T-helper 22 cell (primary cell): ENCODE measurements around the gene ELANE.
A peak's percentile ranks its signal among the peaks of the same experiment; 100 is the strongest.
"Not testable (repeated sequence)": the region's sequence is repeated elsewhere in the genome, so short reads cannot be mapped to it uniquely, and the experiment has no call there.

ENCODE experiments used
- DNase-seq: peaks from one replicate; pipeline ENCODE4 v3.0.0-alpha.2; 2020; ENCODE audit warnings: low read depth

ELANE gene

DNA sequence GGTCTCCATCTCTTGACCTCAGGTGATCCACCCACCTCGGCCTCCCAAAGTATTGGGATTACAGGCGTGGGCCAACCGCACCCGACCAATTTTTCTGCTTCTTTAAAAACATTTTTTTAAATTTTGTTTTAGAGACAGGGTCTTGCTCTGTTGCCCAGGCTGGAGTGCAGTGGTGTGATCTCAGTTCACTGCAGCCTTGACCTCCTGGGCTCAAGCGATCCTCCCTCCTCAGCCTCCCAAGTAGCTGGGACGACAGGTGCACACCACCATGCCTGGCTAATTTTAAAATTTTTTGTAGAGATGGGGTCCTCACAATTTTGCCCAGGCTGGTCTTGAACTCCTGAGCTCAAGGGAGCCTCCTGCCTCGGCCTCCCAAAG is 9.3 kb upstream of the ELANE start:
- not testable (repeated sequence) for DNase-seq

DNA sequence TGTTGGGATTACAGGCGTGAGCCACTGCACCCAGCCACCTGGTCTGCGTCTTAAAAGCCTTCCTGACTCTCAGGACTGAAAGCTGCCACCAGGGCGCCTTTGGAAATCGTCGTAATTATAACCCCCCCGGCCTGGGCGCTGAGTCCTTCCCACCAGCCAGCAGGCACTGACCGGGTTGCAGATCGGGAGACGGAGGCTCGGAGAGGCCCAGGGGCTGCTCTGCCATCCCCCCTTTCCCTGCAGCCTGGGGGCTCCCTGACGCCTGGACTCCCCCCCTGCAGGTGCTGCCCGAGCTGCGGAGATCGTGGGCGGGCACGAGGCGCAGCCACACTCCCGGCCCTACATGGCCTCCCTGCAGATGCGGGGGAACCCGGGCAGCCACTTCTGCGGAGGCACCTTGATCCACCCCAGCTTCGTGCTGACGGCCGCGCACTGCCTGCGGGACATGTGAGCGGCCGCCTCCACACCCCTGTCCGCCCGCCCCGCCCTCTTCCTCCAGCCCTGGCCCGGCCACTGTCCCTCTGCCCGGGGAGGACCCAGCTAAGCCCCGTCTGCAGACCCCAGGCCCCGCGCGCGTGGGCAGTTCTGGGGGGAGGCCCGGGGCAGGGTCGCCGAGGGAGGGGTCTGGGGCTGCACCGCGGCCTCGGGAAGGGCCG is 8.8 kb upstream of the ELANE start:
- no peak for DNase-seq

DNA sequence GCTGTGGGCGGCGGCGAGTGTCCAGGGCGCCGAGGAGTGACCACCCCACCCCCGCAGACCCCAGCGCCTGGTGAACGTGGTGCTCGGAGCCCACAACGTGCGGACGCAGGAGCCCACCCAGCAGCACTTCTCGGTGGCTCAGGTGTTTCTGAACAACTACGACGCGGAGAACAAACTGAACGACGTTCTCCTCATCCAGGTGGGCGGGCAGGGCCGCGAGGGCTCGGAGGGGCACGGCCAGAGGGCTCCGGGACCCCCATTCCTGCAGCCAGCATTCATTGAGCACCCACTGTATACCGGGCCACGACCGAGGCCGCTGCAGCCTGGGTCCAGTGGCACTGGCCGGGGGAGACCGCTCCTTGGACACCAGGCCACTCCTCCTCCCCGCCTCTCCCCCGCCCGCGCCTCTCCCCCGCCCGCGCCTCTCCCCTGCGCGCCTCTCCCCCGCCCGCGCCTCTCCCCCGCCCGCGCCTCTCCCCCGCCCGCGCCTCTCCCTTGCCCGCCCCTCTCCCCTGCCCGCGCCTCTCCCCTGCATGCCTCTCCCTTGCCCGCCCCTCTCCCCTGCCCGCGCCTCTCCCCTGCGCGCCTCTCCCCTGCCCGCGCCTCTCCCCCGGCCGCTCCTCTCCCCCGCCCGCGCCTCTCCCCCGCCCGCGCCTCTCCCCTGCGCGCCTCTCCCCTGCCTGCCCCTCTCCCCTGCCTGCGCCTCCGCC is 8.1 kb upstream of the ELANE start:
- DNase-seq: no peak

DNA sequence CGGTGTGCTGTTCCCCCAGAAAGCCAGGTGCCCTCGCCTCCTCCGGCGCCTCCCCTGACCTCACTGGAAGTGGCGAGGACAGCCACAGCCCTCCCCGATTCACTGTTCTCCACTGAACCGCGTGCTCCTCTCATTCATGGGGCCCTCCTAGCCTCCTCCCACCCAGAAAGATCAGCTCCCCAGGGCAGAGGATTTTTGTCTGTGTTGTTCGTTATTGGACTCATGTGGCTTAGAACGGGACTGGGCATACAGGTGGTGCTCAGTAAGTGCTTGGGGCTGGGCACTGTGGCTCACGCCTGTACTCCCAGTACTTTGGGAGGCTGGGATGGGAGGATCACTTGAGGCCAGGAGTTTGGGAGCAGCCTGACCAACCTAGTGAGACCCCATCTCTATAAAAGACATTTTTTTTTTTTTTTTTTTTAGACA is 7.5 kb upstream of the ELANE start:
- DNase-seq: no peak

DNA sequence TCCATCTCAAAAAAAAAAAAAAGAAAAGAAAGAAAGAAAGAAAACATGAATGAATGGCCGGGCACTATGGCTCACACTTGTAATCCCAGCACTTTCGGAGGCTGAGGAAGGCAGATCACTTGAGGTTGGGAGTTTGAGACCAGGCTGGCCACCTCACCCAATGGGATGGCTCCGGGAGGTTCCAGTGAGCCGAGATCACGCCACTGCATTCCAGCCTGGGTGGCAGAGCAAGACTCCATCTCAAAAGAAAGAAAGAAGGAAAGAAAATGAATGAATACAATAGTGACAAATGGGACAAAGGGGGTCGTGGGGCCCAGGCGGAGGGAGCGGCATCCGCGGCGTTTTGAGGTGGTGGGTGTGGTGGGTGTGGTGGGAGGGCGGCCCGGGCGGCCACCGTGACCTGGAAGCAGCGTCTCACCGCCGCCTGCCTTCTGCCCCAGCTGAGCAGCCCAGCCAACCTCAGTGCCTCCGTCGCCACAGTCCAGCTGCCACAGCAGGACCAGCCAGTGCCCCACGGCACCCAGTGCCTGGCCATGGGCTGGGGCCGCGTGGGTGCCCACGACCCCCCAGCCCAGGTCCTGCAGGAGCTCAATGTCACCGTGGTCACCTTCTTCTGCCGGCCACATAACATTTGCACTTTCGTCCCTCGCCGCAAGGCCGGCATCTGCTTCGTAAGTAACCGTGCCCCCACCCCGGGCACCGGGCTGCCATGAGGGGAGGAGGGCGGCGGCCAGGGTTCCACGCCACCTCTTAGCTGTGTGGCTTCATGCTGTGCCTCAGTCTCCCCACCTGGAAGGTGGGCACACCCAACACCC is 6.2 kb upstream of the ELANE start:
- no peak for DNase-seq

DNA sequence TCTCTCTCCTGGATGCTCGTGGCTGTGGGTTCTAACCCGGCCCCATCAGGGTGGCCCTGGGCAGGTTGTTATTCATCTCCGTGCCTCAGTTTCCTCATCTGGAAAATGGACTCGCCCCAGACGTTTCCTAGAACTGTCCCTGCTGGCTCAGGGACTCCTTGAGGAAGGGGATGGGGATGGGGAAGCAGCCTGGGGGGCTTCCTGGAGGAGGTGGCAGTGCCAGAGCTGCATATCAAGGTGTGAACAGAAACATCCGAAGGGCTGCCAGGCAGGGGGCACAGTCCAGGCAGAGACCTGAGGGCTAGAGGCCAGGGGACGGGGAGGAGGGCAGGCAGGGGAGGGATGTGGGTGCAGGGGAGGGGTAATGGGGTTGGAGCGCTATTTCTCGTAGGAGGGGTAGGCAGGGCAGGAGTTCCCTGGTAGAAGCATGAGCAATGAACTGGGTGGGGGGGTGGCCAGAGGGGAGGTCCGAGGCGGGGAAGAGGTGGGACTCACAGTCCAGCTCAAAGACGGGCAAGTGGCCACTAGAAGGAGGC is 3.6 kb upstream of the ELANE start:
- DNase-seq: no peak

DNA sequence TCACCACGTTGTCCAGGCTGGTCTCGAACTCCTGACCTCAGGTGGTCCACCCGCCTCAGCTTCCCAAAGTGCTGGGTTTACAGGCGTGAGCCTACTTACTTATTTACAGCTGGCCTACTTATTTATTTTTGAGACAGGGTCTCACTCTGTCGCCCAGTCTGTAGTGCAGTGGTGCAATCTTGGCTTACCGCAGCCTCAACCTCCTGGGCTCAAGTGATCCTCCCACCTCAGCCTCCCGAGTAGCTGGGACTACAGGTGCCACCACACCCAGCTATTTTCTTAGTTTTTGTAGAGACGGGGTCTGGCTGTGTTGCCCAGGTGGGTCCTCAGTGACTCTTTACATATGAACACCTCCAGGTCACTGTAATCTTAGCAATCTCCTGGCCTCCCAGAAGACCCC is 2.9 kb upstream of the ELANE start:
- DNase-seq: not testable (repeated sequence)

DNA sequence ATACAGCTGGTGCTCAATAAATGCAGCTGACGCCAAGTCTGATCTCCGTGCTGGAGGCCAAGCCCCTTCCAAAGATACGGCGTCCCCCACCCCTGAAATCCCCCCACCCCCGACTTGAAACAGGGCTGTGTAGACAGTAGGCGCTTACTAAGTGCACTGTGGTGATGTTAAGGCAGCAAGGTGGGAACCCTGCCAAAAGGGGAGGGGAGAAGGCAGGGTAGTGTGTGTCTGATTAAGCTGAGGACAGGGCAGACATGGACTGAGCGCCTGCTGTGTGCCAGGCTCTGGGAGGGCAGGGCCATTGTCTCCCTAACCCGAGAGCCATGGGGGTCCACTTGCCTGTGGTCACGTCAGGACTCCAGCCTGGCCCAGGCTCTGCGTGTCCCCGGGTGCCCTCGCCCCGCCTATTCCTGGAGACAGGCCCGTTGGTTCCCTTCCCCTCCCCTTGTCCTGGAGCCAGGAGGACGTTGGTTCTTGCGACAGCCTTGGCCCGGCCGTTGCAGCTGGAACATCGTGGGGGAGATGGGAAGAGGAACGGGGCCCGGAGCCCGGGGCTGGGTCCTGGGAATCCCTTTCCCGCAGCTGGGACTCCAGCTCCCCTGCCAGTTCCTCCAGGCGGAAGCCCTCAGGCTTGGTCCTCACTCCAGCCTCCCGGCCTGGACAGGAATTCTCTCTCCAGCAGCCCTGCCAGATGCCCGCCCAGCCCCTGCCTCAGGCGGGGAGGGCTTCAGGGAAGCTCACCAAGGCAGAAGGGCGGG is 1.7 kb upstream of the ELANE start:
- DNase-seq: no peak

DNA sequence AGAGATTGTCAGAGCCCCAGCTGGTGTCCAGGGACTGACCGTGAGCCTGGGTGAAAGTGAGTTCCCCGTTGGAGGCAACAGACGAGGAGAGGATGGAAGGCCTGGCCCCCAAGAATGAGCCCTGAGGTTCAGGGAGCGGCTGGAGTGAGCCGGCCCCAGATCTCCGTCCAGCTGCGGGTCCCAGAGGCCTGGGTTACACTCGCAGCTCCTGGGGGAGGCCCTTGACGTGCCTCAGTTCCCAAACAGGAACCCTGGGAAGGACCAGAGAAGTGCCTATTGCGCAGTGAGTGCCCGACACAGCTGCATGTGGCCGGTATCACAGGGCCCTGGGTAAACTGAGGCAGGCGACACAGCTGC is 1.1 kb upstream of the ELANE start:
- no peak for DNase-seq

DNA sequence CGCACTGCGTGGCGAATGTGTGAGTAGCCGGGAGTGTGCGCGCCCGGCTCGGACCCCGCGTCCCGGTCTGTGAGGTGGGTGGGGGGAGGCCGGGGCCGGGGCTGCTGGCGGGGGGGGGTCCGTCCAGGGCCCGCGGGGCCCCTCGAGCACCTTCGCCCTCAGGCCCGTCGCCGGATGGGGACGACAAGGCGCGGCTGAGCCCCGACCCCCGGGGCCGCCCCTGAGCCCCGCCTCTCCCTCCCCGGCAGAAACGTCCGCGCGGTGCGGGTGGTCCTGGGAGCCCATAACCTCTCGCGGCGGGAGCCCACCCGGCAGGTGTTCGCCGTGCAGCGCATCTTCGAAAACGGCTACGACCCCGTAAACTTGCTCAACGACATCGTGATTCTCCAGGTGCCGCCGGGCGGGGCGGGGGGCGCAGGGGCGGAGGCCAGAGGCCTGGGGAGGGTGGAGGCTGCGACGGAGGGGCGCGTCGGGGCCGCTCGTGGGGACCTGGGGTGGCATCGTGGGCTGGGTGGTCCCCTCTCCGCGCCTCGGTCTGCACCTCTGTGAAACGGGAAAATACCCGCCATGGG is 997 bp downstream of the ELANE start:
- no peak for DNase-seq

DNA sequence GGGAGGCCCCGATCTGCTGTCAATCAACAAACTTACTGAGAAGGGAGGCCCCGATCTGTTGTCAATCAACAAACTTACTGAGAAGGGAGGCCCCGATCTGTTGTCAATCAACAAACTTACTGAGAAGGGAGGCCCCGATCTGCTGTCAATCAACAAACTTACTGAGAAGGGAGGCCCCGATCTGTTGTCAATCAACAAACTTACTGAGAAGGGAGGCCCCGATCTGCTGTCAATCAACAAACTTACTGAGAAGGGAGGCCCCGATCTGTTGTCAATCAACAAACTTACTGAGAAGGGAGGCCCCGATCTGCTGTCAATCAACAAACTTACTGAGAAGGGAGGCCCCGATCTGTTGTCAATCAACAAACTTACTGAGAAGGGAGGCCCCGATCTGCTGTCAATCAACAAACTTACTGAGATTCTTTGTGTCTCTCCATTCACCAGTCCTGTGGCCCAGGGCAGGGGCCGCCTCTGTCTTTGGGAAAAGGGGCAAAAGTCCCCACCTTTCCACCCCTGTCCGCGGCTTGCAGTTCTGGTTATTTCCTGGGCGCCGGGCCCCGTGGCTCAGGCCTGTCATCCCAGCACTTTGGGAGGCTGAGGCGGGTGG is 1.6 kb downstream of the ELANE start:
- not testable (repeated sequence) for DNase-seq

DNA sequence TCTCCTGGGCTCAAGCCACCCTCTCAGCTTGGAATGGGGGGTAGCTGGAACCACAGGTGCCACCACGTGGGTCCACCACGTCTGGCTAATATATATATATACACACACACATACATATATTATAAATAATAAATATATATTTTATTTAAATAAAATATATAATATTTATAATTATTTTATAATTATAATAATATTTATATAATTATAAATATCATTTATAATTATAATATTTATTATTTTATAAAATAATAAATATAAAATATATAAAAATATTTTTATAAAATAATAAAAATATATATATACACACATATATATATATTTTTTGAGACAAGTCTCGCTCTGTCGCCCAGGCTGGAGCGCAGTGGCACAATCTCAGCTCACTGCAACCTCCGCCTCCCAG is 2.4 kb downstream of the ELANE start:
- DNase-seq: no peak

DNA sequence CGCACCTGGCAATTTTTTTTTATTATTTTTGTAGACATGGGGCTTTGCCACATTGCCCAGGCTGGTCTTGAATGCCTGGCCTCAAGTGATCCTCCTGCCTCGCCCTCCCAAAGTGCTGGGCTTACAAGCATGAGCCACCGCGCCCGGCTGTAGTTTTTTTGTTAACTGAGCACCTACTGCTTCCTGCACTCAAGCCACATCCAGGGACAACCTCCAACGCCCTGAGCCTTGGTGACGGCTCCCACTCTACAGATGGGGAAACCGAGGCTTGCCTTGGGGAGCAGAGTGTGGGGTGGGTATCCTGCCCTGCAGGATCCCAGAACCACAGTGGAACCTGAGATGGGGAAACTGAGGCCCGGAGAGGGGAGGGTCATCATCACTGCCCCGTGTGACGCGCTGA is 3.0 kb downstream of the ELANE start:
- DNase-seq: no peak

DNA sequence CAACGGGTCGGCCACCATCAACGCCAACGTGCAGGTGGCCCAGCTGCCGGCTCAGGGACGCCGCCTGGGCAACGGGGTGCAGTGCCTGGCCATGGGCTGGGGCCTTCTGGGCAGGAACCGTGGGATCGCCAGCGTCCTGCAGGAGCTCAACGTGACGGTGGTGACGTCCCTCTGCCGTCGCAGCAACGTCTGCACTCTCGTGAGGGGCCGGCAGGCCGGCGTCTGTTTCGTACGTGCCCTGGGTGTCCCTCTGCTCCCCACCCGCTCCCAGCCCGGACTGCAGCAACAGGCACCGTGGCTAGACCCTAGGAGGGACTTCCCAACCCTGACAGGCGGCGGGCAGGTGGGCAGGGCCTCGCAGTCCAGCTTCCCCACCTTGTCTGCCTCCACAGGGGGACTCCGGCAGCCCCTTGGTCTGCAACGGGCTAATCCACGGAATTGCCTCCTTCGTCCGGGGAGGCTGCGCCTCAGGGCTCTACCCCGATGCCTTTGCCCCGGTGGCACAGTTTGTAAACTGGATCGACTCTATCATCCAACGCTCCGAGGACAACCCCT is 3.5 kb downstream of the ELANE start:
- no peak for DNase-seq

DNA sequence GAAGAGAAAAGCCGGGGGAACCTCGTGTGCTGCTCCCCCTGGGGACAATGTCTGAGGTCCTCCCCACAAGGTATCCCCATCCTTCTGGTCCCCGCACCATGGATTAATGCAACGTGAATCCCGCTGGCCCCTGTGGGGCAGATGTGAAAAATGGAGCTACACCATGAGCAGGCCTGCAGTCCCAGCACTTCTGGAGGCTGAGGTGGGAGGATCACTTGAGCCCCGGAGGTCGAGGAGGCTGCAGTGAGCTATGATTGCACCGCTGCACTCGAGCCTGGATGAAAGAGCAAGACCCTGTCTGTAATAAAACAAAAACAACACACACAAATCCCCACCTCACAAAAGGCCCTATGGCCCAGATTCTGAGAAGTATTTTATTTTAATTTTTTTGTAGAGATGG is 6.2 kb downstream of the ELANE start:
- no peak for DNase-seq

DNA sequence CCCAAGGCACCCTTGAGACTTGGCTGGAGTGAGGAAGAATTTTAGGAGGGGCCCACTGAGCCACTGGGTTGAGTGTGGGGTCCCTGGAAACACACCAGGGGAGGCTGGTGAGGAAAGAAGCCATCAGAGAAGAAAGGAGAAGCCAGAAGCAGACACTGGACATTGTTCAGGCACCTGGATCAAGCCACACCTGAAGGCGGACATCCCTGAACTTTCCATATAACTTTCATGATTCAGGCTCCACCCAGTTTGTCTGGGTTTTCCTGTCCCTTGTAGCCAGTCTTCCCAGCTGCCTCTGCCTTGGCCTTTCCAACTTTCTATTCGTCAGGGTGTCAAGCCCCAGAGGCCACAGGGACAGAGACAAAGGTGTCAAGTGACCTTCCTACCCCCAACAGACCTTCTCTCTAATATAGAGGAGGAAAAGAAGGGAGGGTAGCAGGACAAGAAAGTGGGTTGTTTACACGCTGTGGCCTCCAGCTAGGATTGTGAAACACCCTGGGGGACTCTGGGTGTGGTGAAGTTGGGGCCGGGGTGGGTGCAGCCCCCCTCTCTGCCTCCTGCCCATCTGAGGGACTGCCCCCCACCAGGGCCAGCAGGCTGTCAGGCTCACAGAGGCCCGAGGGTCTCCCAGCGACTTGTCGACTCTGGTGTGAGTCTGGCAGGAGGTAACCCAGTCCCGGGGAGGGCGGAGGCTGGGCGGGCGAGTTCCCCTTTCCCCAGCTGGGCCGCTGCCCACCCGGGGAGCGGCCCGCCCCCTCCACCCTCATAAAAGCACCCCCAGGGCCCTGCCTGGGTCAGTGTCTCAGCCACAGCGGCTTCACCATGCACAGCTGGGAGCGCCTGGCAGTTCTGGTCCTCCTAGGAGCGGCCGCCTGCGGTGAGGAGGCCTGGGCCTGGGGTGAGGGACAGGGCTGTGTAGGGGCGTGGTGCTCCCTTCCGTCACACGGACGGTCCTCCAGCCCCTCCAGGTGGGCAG is 7.1 kb downstream of the ELANE start, which contains the start of gene CFD:
Gene CFD, plus strand, starts transcription at position 797 of the 976 bp plus-strand sequence. Its CDS starts 26 bp downstream, at position 823.
- DNase-seq: no peak

DNA sequence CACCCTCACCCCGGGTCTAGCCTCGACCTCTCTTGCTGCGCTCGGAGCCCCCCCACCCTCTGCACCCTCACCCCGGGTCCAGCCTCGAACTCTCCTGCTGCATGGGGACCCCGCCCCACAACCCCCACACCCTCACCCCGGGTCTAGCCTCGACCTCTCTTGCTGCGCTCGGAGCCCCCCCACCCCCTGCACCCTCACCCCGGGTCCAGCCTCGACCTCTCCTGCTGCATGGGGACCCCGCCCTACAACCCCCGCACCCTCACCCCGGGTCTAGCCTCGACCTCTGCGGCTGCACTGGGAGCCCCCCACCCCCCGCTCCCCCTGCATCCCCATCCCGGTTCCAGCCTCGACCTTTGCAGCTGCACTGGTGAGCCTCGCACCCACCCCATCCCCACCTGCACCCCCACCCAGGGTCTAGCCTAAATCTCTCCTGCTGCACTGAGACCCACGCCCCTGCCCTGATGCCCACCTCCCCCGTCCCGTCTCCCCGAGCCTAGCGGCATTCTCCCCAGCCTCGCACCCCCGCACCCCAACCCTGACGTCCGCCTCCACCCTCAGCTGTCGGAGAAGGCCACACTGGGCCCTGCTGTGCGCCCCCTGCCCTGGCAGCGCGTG is 9.1 kb downstream of the ELANE start:
- no peak for DNase-seq

DNA sequence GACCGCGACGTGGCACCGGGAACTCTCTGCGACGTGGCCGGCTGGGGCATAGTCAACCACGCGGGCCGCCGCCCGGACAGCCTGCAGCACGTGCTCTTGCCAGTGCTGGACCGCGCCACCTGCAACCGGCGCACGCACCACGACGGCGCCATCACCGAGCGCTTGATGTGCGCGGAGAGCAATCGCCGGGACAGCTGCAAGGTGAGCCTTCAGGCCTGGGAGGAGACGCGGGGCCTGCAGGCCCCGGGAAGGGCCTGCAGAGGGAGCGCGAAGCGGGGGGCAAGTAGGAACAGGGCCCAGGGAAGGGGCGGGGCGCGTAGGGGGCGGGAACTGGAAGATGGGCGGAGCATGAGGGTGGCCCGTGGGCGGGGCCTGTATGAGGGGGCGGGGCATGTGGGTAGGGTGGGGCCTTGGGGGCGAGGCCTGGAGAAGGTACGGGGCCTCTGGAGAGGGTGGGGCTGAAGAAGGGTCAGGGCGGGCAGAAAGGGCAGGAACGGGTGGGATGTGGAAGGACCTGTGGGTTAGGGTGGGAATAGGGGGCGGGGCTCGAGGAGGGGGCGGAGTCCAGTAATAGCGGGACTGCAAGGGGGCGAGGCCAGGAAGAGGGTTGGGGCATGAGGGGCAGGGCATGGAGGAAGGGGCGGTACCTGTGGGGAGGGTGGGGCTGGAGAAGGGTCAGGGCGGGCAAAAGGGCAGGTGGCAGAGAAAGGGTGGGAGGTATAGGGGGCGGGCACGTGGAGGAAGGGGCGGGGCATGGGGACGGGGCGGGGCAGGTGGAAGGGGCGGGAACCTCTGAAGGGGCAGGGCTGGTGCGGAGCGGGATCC is 9.9 kb downstream of the ELANE start:
- peak; percentile 57 for DNase-seq
